Brain microvascular endothelial cell (primary cell): ENCODE data around the gene RAB15.

Experiments
- DNase-seq: peaks from one replicate; pipeline ENCODE4 v3.0.0-alpha.2; 2020
- H3K27ac ChIP-seq: fragments of 250-450 bp; sonication (Bioruptor Pico); 2 replicates; pipeline ENCODE4 v1.5.1; 2020; ENCODE audit warnings: mild to moderate bottlenecking, moderate library complexity
- H3K27me3 ChIP-seq: fragments of 250-450 bp; sonication (Bioruptor Pico); replicated peaks from 2 replicates; pipeline ENCODE4 v1.5.1; 2020; ENCODE audit warnings: mild to moderate bottlenecking
- H3K36me3 ChIP-seq: fragments of 250-450 bp; sonication (Bioruptor Pico); replicated peaks from 2 replicates; pipeline ENCODE4 v1.5.1; 2020; ENCODE audit warnings: mild to moderate bottlenecking
- H3K4me3 ChIP-seq: 2 replicates; pipeline ENCODE4 v1.5.1; 2011; ENCODE audit warnings: low read depth, mild to moderate bottlenecking, control low read depth, low read length, moderate library complexity
- in situ Hi-C: cut with HindIII; loops from 2 replicates; pipeline ENCODE4 v1.10.0; 2017; ENCODE audit warnings: low sequenced_read_pairs, low pct_ligation_motif_present
- TF ChIP-seq, protein P1 (sequence below): IDR thresholded peaks from 2 replicates; pipeline ENCODE4 v1.5.1; 2011; ENCODE audit warnings: low read depth, mild to moderate bottlenecking, moderate library complexity, low read length, control low read depth, inconsistent platforms; ENCODE audit errors: missing control alignments

The RAB15 gene

DNA sequence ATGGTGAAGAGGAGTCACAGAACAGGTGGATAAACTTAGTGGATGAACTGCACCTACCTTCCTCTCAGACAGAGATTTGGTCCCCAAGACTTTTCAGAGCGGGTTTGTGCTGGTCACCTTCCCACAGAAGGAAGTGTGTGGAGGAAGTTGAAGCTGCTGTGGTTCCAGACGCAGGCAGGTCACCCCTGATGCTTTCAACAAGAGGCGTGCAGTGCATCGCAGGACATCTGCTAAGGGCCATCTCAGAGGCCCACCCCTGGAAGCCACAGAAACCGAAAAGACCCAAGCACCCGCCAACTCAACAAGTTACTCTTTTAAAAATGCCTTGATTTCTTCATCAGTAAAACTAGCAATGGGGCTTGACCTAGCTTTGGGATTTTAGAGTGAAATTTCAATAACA, 28.6 kb downstream of the RAB15 start:
- Histone ChIP-seq H3K27me3 (no peaks in the 10 kb centered on the region), H3K4me3 (no peak overlapping the region), H3K36me3 (no peaks in the 10 kb centered on the region), H3K27ac (no peak overlapping the region)
- in situ Hi-C loops = no loop called here
- TF ChIP-seq, protein P1, sequence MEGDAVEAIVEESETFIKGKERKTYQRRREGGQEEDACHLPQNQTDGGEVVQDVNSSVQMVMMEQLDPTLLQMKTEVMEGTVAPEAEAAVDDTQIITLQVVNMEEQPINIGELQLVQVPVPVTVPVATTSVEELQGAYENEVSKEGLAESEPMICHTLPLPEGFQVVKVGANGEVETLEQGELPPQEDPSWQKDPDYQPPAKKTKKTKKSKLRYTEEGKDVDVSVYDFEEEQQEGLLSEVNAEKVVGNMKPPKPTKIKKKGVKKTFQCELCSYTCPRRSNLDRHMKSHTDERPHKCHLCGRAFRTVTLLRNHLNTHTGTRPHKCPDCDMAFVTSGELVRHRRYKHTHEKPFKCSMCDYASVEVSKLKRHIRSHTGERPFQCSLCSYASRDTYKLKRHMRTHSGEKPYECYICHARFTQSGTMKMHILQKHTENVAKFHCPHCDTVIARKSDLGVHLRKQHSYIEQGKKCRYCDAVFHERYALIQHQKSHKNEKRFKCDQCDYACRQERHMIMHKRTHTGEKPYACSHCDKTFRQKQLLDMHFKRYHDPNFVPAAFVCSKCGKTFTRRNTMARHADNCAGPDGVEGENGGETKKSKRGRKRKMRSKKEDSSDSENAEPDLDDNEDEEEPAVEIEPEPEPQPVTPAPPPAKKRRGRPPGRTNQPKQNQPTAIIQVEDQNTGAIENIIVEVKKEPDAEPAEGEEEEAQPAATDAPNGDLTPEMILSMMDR = no peak
- DNase-seq = no peak

- H3K27ac ChIP-seq = no peak within 1 kb of the TSS
- no peak within 1 kb of the TSS for H3K4me3 ChIP-seq
- no peaks in the 10 kb centered on the region for H3K36me3 ChIP-seq
- no peaks in the 10 kb centered on the region for H3K27me3 ChIP-seq
- DNase-seq = no peak
- TF ChIP-seq, protein P1 = no peak
- in situ Hi-C loops = no loop called here
Observed at GRCh38 chr14:64942531-64943111, 29.5 kb downstream of the RAB15 start, which contains the start of gene GPX2. Gene GPX2, minus strand, starts transcription at chr14:64942745. Its CDS starts 19 bp downstream, at chr14:64942726.

- Histone ChIP-seq H3K36me3 (no peaks in the 10 kb centered on the region), H3K27ac (no peak overlapping the region), H3K4me3 (no peak overlapping the region), H3K27me3 (no peaks in the 10 kb centered on the region)
- DNase-seq = no peak
- in situ Hi-C loops = no loop called here
- TF ChIP-seq, protein P1 = no peak
Observed at GRCh38 chr14:64940336-64940910, 31.7 kb downstream of the RAB15 start.

DNA sequence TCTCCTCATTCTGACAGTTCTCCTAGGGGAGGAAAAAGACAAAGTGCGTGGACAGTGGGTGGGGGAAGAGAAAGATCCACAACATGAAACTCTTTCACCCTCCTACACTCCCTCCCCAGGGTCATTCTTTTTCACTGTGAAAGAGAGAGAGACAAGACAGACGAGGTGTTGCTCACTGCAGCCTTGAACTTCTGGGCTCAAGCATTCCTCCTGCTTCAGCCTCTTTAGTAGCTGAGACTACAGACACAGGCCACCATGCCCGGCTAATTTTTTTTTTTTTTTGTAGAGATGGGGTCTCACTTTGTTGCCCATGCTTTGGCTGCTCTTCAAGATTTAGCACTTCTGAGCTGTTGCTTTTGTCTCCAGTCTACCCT, 32.3 kb downstream of the RAB15 start:
- no peak overlapping the region for H3K27ac ChIP-seq
- in situ Hi-C loops = no loop called here
- H3K27me3 ChIP-seq = no peaks in the 10 kb centered on the region
- TF ChIP-seq, protein P1 = no peak
- no peaks in the 10 kb centered on the region for H3K36me3 ChIP-seq
- H3K4me3 ChIP-seq = no peak overlapping the region
- DNase-seq = no peak

DNA sequence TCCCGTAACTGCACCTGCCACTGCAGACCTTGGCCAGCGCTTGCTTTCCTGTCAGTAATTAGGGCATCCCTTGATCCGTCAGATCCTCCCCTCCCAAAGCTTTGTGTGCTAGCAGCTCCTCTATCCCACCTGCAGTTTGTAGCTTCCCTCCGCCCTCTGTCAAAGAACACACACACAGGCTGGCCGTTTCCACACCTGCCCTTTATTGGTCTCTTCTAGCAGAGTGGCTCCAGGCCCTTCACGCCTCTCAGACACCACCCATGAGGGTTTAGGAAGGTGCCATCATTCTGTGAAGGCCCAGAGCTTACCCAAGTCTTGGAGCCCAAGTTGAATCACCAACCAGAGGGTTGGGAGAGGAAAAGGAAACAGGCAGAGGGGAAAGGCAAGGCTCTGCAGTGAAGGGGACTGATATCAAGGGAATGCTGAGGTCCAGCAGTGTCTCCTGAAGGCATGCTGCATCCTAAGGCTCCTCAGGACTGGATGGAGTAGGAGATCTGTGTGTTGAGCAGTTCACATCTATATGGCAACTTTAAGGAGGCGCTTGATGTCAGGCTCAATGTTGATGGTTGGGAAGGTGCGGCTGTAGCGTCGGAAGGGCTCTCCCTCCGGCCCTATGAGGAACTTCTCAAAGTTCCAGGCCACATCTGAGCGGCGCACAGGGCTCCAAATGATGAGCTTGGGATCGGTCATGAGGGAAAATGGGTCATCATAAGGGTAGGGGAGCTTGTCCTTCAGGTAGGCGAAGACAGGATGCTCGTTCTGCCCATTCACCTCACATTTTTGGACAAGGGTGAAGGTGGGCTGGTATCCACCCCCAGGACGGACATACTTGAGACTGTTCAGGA, 32.9 kb downstream of the RAB15 start:
- TF ChIP-seq, protein P1 = no peak
- no peak for DNase-seq
- H3K27ac ChIP-seq = no peak overlapping the region
- in situ Hi-C loops = no loop called here
- no peak overlapping the region for H3K4me3 ChIP-seq
- H3K36me3 ChIP-seq = no peaks in the 10 kb centered on the region
- no peaks in the 10 kb centered on the region for H3K27me3 ChIP-seq
